Esophagus muscularis mucosa (tissue), 4 donors: Measurements from ENCODE around the gene NCLN. TPM values are rescaled to one million over a fixed set of nuclear protein-coding genes. Genes with fewer than 3 reads are reported as not detected.
"Not testable (repeated sequence)": the region's sequence is repeated elsewhere in the genome, so short reads cannot be mapped to it uniquely, and the experiment has no call there.

Source experiments
- DNase-seq: peaks from one replicate; pipeline ENCODE4 v3.0.0-alpha.2; 2017; ENCODE audit errors: extremely low spot score
- H3K27ac ChIP-seq, 4 donors: fragments of 200-600 bp; sonication (generic); replicated peaks in 1 of 4; 1 replicate in 3 of 4; 2 replicates in 1 of 4; pipeline ENCODE4 v1.5.1; 2016 to 2019; ENCODE audit warnings: mild to moderate bottlenecking in 1 of 4
- H3K27me3 ChIP-seq, 4 donors: fragments of 200-600 bp; sonication (generic); one replicate each; pipeline versions ENCODE4 v1.5.1 to v1.6.0; 2016 to 2019
- H3K36me3 ChIP-seq, 4 donors: fragments of 200-600 bp; sonication (generic); one replicate each; pipeline ENCODE4 v1.5.1; 2016 to 2019
- H3K4me1 ChIP-seq, 4 donors: fragments of 200-600 bp; sonication (generic); one replicate each; pipeline ENCODE4 v1.5.1; 2016 to 2019
- H3K4me3 ChIP-seq, 4 donors: fragments of 200-600 bp; sonication (generic); 1 replicate in 2 of 4; 2 replicates in 2 of 4; pipeline ENCODE4 v1.5.1; 2016 to 2019; ENCODE audit warnings: mild to moderate bottlenecking in 4 of 4, moderate library complexity in 1 of 4
- H3K9me3 ChIP-seq, 4 donors: fragments of 200-600 bp; sonication (generic); 1 replicate in 3 of 4; 2 replicates in 1 of 4; pipeline ENCODE4 v1.5.1; 2016 to 2019
- EP300 ChIP-seq: sonication (generic); formaldehyde crosslinking; IDR thresholded peaks from one replicate; pipeline ENCODE4 v1.6.1; 2017; ENCODE audit warnings: antibody characterized with exemption
- POLR2A ChIP-seq: fragments of 450-650 bp; IDR thresholded peaks from one replicate; pipeline ENCODE4 v1.6.1; 2017; ENCODE audit warnings: antibody characterized with exemption, moderate library complexity, mild to moderate bottlenecking, low read depth
- POLR2AphosphoS5 ChIP-seq, 2 donors: sonication (generic); formaldehyde crosslinking; IDR thresholded peaks; one replicate each; pipeline ENCODE4 v1.6.1; 2017; ENCODE audit warnings: antibody characterized with exemption in 2 of 2
- whole genome bisulfite sequencing: methylation state at CpG from one replicate; pipeline ENCODE4 v1.1.5; 2018; 5-methylcytosine and 5-hydroxymethylcytosine counted together
- intact Hi-C: fragments of 100-400 bp; cut with DNase I; formaldehyde crosslinking; loops from one replicate; pipeline ENCODE4 v1.15.1; 2023
- total RNA-seq, 4 donors: library from RNA; depleted of rRNA; stranded (reverse); fragments of >200 nt; gene quantifications; one replicate each; pipeline versions ENCODE4 v1.1.0 to v1.2.1, GENCODE V29; 2016
- TF ChIP-seq, protein P1 (sequence below), 3 experiments: fragments of 200-600 bp in 2 of 3; fragments of 450-650 bp in 1 of 3; sonication (generic) in 2 of 3; IDR thresholded peaks; one replicate each; pipeline ENCODE4 v1.5.1; 2017 to 2019; ENCODE audit warnings: antibody characterized with exemption in 3 of 3, mild to moderate bottlenecking in 2 of 3, moderate library complexity in 1 of 3

Gene NCLN
- total RNA-seq, 4 donors from 2014 or later, result 26.2 to 33.6 (median 29.7) TPM

DNA sequence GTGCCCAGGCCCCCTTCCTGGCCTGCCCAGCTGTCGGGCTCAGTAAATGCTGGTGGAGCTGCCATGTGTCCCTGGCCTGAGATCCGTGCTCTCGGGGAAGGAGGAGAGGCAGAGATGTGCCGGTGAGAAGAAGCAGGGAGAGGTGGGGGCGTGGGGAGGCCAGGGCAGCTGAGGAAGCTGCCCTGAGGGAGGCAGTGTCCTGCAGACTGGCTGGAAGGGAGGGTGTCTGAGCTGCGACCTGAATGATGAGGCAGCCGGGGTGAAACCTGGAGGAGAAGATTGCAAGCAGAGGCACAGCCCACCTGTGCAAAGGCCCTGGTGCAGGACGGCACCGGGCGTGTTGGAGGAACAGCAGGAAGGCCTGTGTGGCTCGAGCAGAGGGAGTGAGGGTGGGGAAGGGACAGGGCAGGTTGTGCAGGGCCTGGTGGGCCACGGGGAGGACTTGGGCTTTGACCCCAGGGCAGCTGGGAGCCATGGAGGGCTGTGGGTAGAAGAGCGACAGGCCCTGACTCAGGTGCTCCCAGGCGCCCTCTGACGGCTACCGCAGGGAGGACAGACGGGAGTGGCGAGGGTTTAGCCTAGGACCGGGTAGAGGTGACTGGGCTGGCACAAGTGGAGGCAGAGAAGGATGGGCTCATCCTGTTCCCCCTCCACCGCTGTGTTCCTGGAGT lies 24.8 kb downstream of the NCLN start:
- H3K36me3 ChIP-seq, result peaks cover 20 to 42% (median 35%) of the 10 kb centered on the region in 4 donors
- no peak overlapping the region for H3K4me3 ChIP-seq
- no peaks in the 10 kb centered on the region for H3K4me1 ChIP-seq
- H3K27me3 ChIP-seq, result no peaks in the 10 kb centered on the region
- TF ChIP-seq POLR2AphosphoS5 (IDR thresholded peaks at IDR 0.05), result no peak
- TF ChIP-seq, protein P1, sequence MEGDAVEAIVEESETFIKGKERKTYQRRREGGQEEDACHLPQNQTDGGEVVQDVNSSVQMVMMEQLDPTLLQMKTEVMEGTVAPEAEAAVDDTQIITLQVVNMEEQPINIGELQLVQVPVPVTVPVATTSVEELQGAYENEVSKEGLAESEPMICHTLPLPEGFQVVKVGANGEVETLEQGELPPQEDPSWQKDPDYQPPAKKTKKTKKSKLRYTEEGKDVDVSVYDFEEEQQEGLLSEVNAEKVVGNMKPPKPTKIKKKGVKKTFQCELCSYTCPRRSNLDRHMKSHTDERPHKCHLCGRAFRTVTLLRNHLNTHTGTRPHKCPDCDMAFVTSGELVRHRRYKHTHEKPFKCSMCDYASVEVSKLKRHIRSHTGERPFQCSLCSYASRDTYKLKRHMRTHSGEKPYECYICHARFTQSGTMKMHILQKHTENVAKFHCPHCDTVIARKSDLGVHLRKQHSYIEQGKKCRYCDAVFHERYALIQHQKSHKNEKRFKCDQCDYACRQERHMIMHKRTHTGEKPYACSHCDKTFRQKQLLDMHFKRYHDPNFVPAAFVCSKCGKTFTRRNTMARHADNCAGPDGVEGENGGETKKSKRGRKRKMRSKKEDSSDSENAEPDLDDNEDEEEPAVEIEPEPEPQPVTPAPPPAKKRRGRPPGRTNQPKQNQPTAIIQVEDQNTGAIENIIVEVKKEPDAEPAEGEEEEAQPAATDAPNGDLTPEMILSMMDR (IDR thresholded peaks at IDR 0.05), result peak; percentile 33 to 67 (median 35)
- H3K27ac ChIP-seq, result no peak overlapping the region
- no peak for DNase-seq
- intact Hi-C loops, result no loop called here
- 48% methylated on average over 19 of the region's 20 CpGs for WGBS
- H3K9me3 ChIP-seq, result no peaks in the 10 kb centered on the region

DNA sequence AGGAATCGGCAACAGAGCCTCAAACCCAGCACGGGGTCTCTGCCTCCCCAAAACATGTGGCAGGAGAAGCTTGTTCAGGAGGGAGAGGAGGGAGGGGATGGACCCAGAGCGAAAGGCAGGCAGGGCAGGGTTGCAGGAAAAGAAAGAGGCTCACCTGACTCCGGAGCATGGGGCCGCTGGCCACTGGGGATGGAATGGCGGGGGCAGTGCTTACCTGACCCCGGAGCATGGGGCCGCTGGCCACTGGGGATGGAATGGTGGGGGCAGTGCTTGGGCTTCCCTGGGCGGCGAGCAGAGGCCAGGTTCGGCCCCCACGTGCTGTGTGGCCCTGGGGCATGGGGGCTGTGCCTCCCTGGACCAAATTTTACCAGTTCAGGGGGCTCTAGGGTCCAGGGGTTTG lies 25.5 kb downstream of the NCLN start:
- H3K36me3 ChIP-seq, result peaks cover 15 to 35% (median 28%) of the 10 kb centered on the region in 4 donors
- intact Hi-C loops, result no loop called here
- TF ChIP-seq, protein P1 (IDR thresholded peaks at IDR 0.05), result no peak
- TF ChIP-seq POLR2A, result no peak
- no peak for DNase-seq
- H3K27ac ChIP-seq, result no peak overlapping the region
- 58% methylated on average over 8 of the region's 12 CpGs for WGBS
- no peaks in the 10 kb centered on the region for H3K9me3 ChIP-seq
- H3K4me1 ChIP-seq, result no peaks in the 10 kb centered on the region
- no peak overlapping the region for H3K4me3 ChIP-seq
- no peaks in the 10 kb centered on the region for H3K27me3 ChIP-seq

- no peak for TF ChIP-seq POLR2A
- TF ChIP-seq EP300, result no peak
- no peak for TF ChIP-seq POLR2AphosphoS5 (IDR thresholded peaks at IDR 0.05)
- TF ChIP-seq, protein P1 (IDR thresholded peaks at IDR 0.05), result no peak
- no peaks in the 10 kb centered on the region for H3K27me3 ChIP-seq
- no peak overlapping the region for H3K27ac ChIP-seq
- WGBS, result 96% methylated on average over 7 of the region's 7 CpGs
- no peak overlapping the region for H3K4me3 ChIP-seq
- DNase-seq, result no peak
- no peaks in the 10 kb centered on the region for H3K9me3 ChIP-seq
- no peaks in the 10 kb centered on the region for H3K4me1 ChIP-seq
- intact Hi-C loops, result no loop called here
- H3K36me3 ChIP-seq, result peaks cover 0 to 15% (median 8%) of the 10 kb centered on the region in 4 donors
These were observed 27.4 kb downstream of the NCLN start for GRCh38 chr19:3213159-3213558.

- H3K4me1 ChIP-seq, result no peaks in the 10 kb centered on the region
- H3K4me3 ChIP-seq, result no peak overlapping the region
- peaks cover 0 to 14% (median 0%) of the 10 kb centered on the region in 4 donors for H3K27me3 ChIP-seq
- H3K36me3 ChIP-seq, result no peaks in the 10 kb centered on the region
- DNase-seq, result no peak
- no peak overlapping the region for H3K27ac ChIP-seq
- WGBS, result 95% methylated on average over 5 of the region's 5 CpGs
- intact Hi-C loops, result no loop called here
- TF ChIP-seq, protein P1 (IDR thresholded peaks at IDR 0.05), result no peak
- TF ChIP-seq POLR2A (no peak), POLR2AphosphoS5 (IDR thresholded peaks at IDR 0.05) (no peak), EP300 (no peak)
- H3K9me3 ChIP-seq, result no peaks in the 10 kb centered on the region
These were observed 31.1 kb downstream of the NCLN start for GRCh38 chr19:3216874-3217273.

- Histone ChIP-seq H3K27ac (no peak overlapping the region), H3K4me1 (peaks cover 0 to 15% (median 11%) of the 10 kb centered on the region in 4 donors), H3K9me3 (no peaks in the 10 kb centered on the region), H3K36me3 (no peaks in the 10 kb centered on the region), H3K4me3 (no peak overlapping the region), H3K27me3 (peaks cover 0 to 49% (median 12%) of the 10 kb centered on the region in 4 donors)
- TF ChIP-seq, protein P1 (IDR thresholded peaks at IDR 0.05), result no peak
- TF ChIP-seq POLR2AphosphoS5 (IDR thresholded peaks at IDR 0.05), result no peak
- TF ChIP-seq EP300, result no peak
- TF ChIP-seq POLR2A, result no peak
- no peak for DNase-seq
- WGBS, result 69% methylated on average over 12 of the region's 12 CpGs
- intact Hi-C loops, result no loop called here
These were observed 34.8 kb downstream of the NCLN start for GRCh38 chr19:3220576-3220975.

DNA sequence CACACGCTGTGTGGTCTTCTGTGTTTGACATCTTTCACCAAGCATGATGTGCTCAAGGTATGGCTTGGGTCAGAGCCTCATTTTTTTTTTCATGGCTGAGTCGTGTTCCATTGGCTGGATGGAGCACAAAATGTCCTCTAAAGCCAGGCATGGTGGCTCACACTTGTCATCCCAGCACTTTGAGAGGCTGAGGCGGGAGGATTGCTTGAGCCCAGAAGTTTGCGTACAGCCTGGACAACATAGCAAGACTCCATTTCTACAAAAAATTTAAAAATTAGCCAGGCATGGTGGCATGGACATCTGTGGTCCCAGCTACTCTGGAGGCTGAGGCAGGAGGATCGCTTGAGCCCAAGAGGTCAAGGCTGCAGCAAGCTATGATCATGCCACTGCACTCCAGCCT lies 35.8 kb downstream of the NCLN start:
- H3K36me3 ChIP-seq, H3K9me3 ChIP-seq, intact Hi-C loops, DNase-seq, H3K4me3 ChIP-seq, H3K27ac ChIP-seq: not testable (repeated sequence)
- peaks cover 0 to 16% (median 11%) of the 10 kb centered on the region in 4 donors for H3K4me1 ChIP-seq
- peaks cover 0 to 59% (median 16%) of the 10 kb centered on the region in 4 donors for H3K27me3 ChIP-seq
- 72% methylated on average over 5 of the region's 5 CpGs for WGBS
